NCI-H748 (cell line): ENCODE measurements around the gene THOC6.
A peak's percentile ranks its signal among the peaks of the same experiment; 100 is the strongest.

Experiments used
- DNase-seq: peaks from one replicate; lab custom pipeline; 2025; ENCODE audit not compliant: unreplicated experiment; lab: John Stamatoyannopoulos, UW

The THOC6 gene

DNA sequence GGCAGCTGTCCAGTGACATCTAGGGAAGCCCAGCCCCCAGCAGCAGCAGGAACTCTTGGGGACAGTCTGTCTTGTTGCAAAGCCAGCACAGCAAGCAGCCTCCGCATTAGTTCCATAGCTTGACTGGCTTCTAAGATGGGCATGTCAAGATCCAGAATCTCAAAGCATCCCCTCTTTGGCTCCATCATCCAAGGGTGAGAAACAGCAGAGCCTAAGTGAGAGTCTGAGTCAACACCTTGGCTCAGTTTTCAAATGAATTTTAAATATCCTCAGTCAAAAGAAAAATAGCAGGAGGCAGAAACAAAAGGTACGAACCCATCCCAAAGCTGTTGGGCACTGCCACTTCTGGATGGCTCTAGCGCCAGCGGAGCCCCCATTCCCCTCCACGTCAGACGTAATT lies 8.9 kb upstream of the THOC6 start:
- no peak for DNase-seq

GRCh38 chr16:3015865-3016521 lies 7.8 kb upstream of the THOC6 start:
- DNase-seq = no peak

DNA sequence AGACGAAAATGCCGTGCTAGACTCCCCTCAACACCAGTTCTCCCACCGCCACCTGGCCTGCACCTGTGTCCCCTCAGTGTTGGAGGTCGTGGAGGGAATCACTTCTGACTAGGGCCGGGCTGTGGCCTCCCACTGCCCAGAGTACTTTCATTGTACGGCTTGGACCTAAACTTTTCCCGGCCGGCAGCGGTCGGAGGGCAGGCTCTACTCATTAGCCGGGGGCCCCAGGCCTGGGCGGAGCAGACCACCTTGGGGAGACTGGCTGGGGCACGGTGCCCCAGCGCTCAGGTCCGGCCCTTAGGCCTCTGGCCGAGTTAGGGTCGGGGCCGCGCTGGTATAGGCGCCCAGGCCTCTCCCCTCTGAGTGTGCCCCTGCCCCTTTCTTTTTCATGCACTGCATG lies 6.5 kb upstream of the THOC6 start:
- DNase-seq = no peak

DNA sequence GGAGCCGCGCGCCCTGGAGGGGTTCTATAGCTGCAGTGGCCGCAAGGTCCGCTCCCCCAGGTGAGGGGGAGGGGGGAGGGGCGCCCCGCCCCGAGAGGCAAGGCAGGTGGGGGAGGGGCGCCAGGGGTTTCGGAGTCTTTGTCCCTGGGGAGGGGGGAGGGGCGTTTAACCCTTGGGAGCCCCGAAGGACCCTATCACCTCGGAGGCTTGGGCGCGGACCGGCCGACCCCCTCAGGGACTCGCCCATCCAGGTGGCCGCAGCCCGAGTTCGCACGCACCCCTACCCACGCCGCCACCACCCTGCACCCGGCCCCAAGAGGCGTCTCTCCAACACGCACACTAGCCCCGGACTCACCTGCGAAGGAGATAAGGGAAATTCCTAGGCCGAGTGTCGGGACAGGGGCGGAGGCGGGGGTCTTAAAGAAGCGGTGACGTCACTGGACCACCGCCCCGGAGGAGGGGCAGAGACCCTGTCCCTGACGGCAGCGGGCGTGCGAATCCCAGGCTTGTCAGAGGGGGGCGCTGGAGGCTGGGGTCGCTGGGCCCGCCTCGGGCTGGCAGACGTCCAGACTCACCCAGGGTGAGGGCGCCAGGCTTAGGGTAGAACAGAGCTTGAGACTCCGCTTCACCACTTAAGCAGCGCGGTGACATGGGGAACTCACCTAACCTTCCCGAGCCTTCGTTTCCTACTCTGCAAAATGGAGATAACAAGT lies 5.9 kb upstream of the THOC6 start, which contains the start of gene CLDN6:
TSS of gene CLDN6 (minus strand) at position 390 of the 713 bp plus-strand sequence. CDS start 2,162 bp downstream, outside the sequence.
- peak; percentile 42 for DNase-seq

DNA sequence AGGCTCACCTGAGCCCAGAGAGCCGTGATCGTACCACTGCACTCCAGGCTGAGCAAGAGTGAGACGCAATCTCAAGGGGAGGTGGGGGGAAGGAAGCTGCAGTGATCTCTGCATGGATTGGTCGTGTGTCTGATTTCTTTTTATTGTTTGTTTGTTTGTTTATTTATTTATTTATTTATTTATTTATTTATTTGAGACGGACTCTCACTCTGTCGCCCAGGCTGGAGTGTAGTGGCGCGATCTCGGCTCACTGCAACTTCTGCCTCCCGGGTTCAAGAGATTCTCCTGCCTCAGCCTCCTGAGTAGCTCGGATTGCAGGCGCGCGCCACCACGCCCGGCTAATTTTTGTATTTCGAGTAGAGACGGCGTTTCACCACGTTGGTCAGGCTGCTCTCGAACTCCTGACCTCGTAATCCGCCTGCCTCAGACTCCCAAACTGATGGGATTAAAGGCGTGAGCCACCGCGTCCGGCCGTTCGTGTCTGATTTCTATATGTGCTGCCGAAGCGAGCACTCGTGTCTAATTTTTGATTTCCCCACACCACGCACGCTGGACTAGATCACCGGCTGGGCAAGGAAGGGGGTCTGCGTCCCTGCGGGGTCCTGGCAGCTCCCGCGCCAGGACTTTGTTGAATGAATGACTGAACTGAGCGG lies 4.1 kb upstream of the THOC6 start:
- no peak for DNase-seq

DNA sequence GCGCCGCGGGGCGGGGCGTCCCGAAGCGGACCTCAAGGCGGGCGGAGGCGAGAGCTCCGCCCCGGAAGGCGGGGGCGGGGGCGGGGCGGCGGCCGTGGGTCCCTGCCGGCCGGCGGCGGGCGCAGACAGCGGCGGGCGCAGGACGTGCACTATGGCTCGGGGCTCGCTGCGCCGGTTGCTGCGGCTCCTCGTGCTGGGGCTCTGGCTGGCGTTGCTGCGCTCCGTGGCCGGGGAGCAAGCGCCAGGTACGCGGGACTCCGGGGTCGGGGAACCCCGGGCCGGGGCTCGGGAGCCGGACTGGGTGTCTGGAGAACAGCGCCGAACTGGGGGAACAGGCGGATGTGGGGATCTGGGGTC lies 3.6 kb upstream of the THOC6 start, which contains the start of gene TNFRSF12A:
TSS of gene TNFRSF12A (plus strand) at position 122 of the 357 bp plus-strand sequence. CDS start at position 152, 30 bp downstream.
- DNase-seq = peak; percentile 70

DNA sequence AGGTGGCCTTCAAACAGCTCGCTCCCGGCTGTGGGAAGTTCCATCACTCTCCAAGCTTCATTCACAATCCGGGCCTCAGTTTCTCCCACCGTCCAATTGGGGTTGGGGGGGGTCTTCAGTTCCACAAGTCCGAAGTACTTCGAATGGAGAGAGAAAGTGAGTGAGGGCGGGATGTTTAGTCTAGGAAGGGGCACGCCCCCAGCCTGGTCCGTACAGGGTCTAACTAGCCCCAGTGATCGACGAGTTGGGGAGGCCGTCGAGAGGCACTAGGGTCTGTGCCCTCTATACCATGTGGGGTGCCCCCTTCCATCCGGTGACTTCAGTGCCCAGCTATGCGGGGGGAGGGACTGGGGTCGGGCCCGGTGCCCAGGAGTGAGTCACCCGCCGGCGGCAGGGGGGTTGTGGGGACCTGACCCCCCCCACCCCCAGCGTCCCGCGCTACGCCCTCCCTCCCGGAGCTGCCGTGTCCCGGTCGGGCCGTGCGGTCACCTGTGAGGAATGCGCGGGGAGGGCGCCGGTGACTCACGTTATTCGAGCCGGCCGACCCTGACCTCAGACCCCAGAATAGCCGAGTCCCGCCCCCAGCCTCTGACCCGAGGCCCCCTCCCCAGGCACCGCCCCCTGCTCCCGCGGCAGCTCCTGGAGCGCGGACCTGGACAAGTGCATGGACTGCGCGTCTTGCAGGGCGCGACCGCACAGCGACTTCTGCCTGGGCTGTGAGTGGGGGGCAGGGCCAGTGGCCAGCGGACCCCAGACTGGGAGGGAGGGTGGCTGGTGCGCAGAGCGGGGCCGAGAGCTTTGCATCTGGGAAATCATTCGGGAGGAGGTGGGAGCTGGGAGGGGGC lies 3.0 kb upstream of the THOC6 start:
- peak; percentile 56 for DNase-seq

- DNase-seq = peak; percentile 56
These were observed 2.2 kb upstream of the THOC6 start for GRCh38 chr16:3021449-3022207.

GRCh38 chr16:3022208-3022683 lies 1.6 kb upstream of the THOC6 start:
- DNase-seq = no peak

DNA sequence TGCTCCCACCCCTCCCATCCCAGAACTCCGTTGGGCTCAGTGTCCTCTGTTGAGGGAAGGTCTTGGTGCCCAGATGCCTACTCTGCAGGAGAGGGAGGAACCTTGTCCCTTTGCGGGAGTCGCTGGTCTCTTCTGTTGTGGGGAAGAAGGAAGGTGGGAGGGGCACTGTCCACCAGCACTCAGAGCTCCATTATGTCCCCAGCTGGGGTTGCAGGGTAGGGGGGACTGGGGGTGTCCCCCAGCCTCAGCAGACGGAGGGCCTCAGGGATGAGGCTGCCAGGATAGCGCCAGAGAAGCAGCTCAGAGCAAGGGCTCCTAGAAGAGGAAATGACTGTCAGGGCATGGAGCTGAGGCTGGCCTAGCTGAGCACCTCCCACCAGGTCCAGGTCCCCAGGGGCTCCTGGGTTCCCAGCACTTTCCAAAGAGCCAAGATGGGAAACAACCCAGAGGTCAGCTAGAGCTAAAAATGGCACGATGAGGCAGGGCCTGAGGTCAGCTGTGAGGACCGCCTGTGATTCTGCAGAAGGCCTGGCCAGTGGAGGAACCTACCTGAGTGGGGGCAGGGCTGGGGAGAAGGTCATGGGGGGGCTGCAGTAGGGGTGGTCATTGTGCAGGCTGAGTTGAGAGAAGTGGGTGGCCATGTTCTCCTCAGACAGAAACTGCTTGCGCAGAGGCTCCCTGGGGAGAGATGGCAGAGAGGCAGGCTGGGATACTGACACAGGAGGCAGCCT lies 986 bp upstream of the THOC6 start:
- DNase-seq = no peak

- no peak for DNase-seq
These were observed 493 bp upstream of the THOC6 start for GRCh38 chr16:3023415-3023668.

- DNase-seq = no peak
These were observed 1.5 kb downstream of the THOC6 start for GRCh38 chr16:3025032-3026002.

DNA sequence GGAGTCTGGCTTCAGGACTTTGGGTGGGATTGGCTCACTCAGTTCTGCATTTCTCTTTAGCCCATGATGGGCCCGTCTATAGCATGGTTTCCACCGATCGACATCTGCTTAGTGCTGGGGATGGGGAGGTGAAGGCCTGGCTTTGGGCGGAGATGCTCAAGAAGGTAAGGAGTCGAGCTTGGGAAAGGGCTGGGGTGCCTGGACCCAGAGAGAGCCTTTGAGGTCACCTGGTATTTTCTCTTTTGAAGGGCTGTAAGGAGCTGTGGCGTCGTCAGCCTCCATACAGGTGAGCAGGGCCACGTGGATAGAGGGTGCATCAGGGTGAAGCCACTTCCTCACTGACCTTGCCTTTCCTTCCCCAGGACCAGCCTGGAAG lies 2.2 kb downstream of the THOC6 start:
- no peak for DNase-seq

- DNase-seq = no peak
These were observed 3.0 kb downstream of the THOC6 start for GRCh38 chr16:3026609-3027488.

- no peak for DNase-seq
These were observed 3.6 kb downstream of the THOC6 start for GRCh38 chr16:3027489-3027795.

GRCh38 chr16:3027983-3028715 lies 4.3 kb downstream of the THOC6 start:
- peak; percentile 85 for DNase-seq

GRCh38 chr16:3028716-3029319 lies 5.0 kb downstream of the THOC6 start:
- DNase-seq = no peak
